Upper lobe of right lung (tissue), 1 donor: ENCODE measurements around the gene KIF25. TPM values are rescaled to one million over a fixed set of nuclear protein-coding genes. Genes with fewer than 3 reads are reported as not detected.

Source experiments
- ATAC-seq: fragments of 200-7000 bp; cut with Tn5 transposase; one replicate; pipeline ENCODE4 v1.9.1; 2020; ENCODE audit warnings: mild to moderate bottlenecking, moderate library complexity
- DNase-seq: peaks from one replicate; pipeline ENCODE4 v3.0.0-alpha.2; 2020
- H3K27ac ChIP-seq: fragments of 200-600 bp; one replicate; pipeline ENCODE4 v1.8.0; 2022
- H3K27me3 ChIP-seq: fragments of 200-600 bp; one replicate; pipeline ENCODE4 v1.8.0; 2022; ENCODE audit warnings: mild to moderate bottlenecking
- H3K36me3 ChIP-seq: fragments of 200-600 bp; one replicate; pipeline ENCODE4 v1.8.0; 2022
- H3K4me1 ChIP-seq: fragments of 200-600 bp; one replicate; pipeline ENCODE4 v1.8.0; 2022
- H3K4me3 ChIP-seq: fragments of 200-600 bp; one replicate; pipeline ENCODE4 v1.8.0; 2022; ENCODE audit warnings: mild to moderate bottlenecking
- H3K9me3 ChIP-seq: fragments of 200-600 bp; one replicate; pipeline ENCODE4 v1.8.0; 2022
- intact Hi-C: fragments of 100-400 bp; cut with DNase I; formaldehyde crosslinking; loops from one replicate; pipeline ENCODE4 v1.11.0; 2022
- total RNA-seq: library from RNA; stranded (reverse); fragmentation: NEBNext Ultra II Directional; extraction: Animal tissue kit (Norgen Biotek cat#: 25700); gene quantifications from one replicate; pipeline ENCODE4 v1.2.1, GENCODE V29; 2021
- TF ChIP-seq, protein P1 (sequence below): fragments of 200-600 bp; IDR thresholded peaks from one replicate; pipeline ENCODE4 v1.8.0; 2022; ENCODE audit warnings: antibody characterized with exemption
- donor health status: DM: no; HTN: yes; CAD: no; lungs with severe emphysema.

Gene KIF25
- total RNA-seq, 1 donor from 2014 or later, result 0.96 TPM

DNA sequence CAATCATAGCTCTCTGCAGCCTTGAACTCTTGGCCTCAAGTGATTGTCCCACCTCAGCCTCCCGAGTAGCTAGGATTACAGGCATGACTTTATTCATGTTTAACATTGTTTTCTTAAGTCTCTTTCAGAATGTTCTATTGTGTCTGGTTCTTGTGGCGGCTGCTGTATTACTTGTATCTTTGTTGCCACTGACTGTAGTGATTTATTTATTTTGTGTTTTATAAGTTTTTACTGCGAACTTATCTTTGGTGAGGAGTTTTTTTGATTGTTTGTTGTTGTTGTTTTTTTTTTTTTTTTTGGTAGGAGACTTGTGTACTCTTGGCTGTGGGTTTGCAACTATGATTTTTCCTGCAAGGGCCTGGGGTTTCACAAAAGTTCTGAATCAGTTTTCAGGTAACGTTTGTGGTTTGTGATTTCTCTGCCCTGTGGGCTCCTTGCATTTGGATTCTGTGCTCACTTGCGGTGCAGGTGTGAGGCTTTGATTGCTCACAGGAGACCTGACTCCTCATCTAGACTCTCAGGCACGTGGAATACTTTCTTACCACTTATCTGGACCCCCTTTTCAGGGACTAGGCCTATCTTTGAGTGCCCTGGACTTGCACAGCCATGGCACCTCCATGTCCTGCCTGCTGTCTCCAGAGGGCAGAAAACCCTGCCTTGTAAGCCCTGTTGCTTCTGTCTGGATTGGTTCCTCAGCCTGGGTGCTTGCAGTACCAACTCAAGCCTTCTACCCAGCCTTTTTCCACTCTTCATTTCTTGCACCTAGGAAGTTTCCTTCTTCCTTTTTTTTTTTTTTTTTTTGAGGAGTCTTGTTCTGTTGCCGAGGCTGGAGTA is 25.2 kb downstream of the KIF25 start:
- Histone ChIP-seq H3K4me1 (no peaks in the 10 kb centered on the region), H3K9me3 (no peaks in the 10 kb centered on the region), H3K27ac (no peak overlapping the region), H3K27me3 (no peaks in the 10 kb centered on the region), H3K36me3 (no peaks in the 10 kb centered on the region), H3K4me3 (no peak overlapping the region)
- no peak for DNase-seq
- no peak for ATAC-seq
- TF ChIP-seq, protein P1, sequence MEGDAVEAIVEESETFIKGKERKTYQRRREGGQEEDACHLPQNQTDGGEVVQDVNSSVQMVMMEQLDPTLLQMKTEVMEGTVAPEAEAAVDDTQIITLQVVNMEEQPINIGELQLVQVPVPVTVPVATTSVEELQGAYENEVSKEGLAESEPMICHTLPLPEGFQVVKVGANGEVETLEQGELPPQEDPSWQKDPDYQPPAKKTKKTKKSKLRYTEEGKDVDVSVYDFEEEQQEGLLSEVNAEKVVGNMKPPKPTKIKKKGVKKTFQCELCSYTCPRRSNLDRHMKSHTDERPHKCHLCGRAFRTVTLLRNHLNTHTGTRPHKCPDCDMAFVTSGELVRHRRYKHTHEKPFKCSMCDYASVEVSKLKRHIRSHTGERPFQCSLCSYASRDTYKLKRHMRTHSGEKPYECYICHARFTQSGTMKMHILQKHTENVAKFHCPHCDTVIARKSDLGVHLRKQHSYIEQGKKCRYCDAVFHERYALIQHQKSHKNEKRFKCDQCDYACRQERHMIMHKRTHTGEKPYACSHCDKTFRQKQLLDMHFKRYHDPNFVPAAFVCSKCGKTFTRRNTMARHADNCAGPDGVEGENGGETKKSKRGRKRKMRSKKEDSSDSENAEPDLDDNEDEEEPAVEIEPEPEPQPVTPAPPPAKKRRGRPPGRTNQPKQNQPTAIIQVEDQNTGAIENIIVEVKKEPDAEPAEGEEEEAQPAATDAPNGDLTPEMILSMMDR, result no peak
- intact Hi-C loops, result no loop called here

DNA sequence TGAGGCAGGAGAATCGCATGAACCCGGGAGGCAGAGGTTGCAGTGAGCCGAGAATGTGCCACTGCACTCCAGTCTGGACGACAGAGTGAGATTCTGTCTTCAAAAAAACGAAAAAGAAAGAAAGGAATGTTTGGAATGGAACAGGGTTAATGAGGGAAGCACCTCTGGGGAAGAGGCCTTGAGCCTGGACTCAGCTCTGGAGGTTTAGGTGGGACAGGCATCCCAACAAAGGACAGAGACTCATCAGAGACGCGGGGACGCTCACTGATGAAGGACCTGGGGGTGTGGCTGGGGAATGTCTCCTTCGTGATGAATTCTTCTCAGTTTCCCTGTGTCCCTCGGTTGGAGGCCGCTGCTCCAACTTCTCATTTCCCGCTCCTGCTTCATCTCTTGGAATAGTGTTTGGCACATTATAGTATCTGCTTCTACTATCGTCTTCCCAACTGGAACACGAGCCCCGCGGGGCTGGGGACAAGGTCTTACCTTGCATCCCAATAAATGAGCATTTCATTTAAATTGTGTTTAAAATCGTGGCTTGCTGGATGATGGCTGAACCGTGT is 27.6 kb downstream of the KIF25 start:
- ATAC-seq (no peak), DNase-seq (no peak)
- Histone ChIP-seq H3K27me3 (no peaks in the 10 kb centered on the region), H3K27ac (no peak overlapping the region), H3K4me3 (no peak overlapping the region), H3K4me1 (no peaks in the 10 kb centered on the region), H3K36me3 (no peaks in the 10 kb centered on the region), H3K9me3 (no peaks in the 10 kb centered on the region)
- TF ChIP-seq, protein P1, result no peak
- intact Hi-C loops, result no loop called here

GRCh38 chr6:168025831-168026710 is 28.6 kb downstream of the KIF25 start:
- Histone ChIP-seq H3K9me3 (no peaks in the 10 kb centered on the region), H3K36me3 (no peaks in the 10 kb centered on the region), H3K4me1 (no peaks in the 10 kb centered on the region), H3K4me3 (no peak overlapping the region), H3K27me3 (no peaks in the 10 kb centered on the region), H3K27ac (no peak overlapping the region)
- intact Hi-C loops, result no loop called here
- TF ChIP-seq, protein P1, result no peak
- ATAC-seq (no peak), DNase-seq (no peak)

- TF ChIP-seq, protein P1, result no peak
- intact Hi-C loops, result no loop called here
- Histone ChIP-seq H3K9me3 (no peaks in the 10 kb centered on the region), H3K27ac (no peak overlapping the region), H3K4me3 (no peak overlapping the region), H3K4me1 (no peaks in the 10 kb centered on the region), H3K27me3 (no peaks in the 10 kb centered on the region), H3K36me3 (no peaks in the 10 kb centered on the region)
- ATAC-seq (no peak), DNase-seq (no peak)
Measured at GRCh38 chr6:168026925-168027324, 29.5 kb downstream of the KIF25 start.

- Histone ChIP-seq H3K27ac (no peak overlapping the region), H3K9me3 (no peaks in the 10 kb centered on the region), H3K27me3 (no peaks in the 10 kb centered on the region), H3K4me1 (peaks cover 2% of the 10 kb centered on the region), H3K36me3 (no peaks in the 10 kb centered on the region), H3K4me3 (no peak overlapping the region)
- ATAC-seq (no peak), DNase-seq (no peak)
- TF ChIP-seq, protein P1, result no peak
- intact Hi-C loops, result no loop called here
Measured at GRCh38 chr6:168027521-168027920, 30.1 kb downstream of the KIF25 start.
